Activated effector memory CD4-positive, alpha-beta T cell treated with Interleukin-2 at 50 U/mL for 16 hours (primary cell): ENCODE results near the gene FAM219A.
"Not testable (repeated sequence)": the region's sequence is repeated elsewhere in the genome, so short reads cannot be mapped to it uniquely, and the experiment has no call there.

Experiments used
- DNase-seq: peaks from one replicate; pipeline ENCODE4 v3.0.0-alpha.2; 2020

The FAM219A gene

GRCh38 chr9:34374339-34374738 is 84.0 kb downstream of the FAM219A start:
- DNase-seq, result no peak

GRCh38 chr9:34373749-34374148 is 84.6 kb downstream of the FAM219A start:
- no peak for DNase-seq

GRCh38 chr9:34372467-34373011 is 85.8 kb downstream of the FAM219A start:
- no peak for DNase-seq

- DNase-seq, result no peak
Observed at GRCh38 chr9:34371886-34372466, 86.4 kb downstream of the FAM219A start.

GRCh38 chr9:34370970-34371880 is 87.1 kb downstream of the FAM219A start:
- no peak for DNase-seq

- DNase-seq, result no peak
Observed at GRCh38 chr9:34370335-34370969, 87.9 kb downstream of the FAM219A start.

GRCh38 chr9:34369636-34370035 is 88.7 kb downstream of the FAM219A start:
- DNase-seq, result no peak

GRCh38 chr9:34368796-34369195 is 89.6 kb downstream of the FAM219A start:
- not testable (repeated sequence) for DNase-seq

- not testable (repeated sequence) for DNase-seq
Observed at GRCh38 chr9:34367751-34368410, 90.5 kb downstream of the FAM219A start.

GRCh38 chr9:34366365-34366764 is 92.0 kb downstream of the FAM219A start:
- no peak for DNase-seq

GRCh38 chr9:34365282-34365681 is 93.1 kb downstream of the FAM219A start:
- no peak for DNase-seq

GRCh38 chr9:34363619-34364351 is 94.6 kb downstream of the FAM219A start:
- no peak for DNase-seq

GRCh38 chr9:34362614-34363214 is 95.7 kb downstream of the FAM219A start:
- no peak for DNase-seq

- DNase-seq, result not testable (repeated sequence)
Observed at GRCh38 chr9:34352957-34353356, 105.4 kb downstream of the FAM219A start.

GRCh38 chr9:34352122-34352652 is 106.2 kb downstream of the FAM219A start:
- DNase-seq, result not testable (repeated sequence)

- no peak for DNase-seq
Observed at GRCh38 chr9:34349324-34349723, 109.0 kb downstream of the FAM219A start.
